Bone marrow (tissue), 2 donors: Measurements from ENCODE around the gene RORB.

ENCODE experiments used
- DNase-seq, 2 donors: peaks; one replicate each; lab custom pipeline; 2025; lab: John Stamatoyannopoulos, UW

The RORB gene

GRCh38 chr9:74496819-74497747, at the start of gene RORB:
Gene RORB (plus strand): TSS chr9:74497335. CDS start chr9:74497977, 642 bp downstream.
- DNase-seq, result no peak

GRCh38 chr9:74447451-74448193, 49.5 kb upstream of the RORB start:
- no peak for DNase-seq

DNA sequence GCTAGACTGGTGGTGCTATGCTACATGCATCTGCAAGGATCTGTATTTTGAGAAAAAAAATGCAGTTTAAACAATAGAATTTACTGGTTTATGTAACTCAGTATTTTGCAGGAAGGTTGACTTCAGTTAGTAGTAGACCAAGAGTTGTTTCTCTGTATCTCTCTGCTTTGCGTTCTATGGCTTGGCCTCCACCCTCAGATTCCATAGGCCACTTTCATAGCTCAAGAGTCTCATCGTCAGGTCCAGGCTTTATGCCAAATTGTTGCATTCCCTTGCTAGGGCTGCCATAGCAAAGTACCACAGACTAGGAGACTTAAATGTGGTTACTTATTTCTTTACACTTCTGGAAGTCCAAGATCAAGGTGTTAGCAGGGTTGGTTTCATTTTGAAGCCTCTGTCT, 48.1 kb upstream of the RORB start:
- DNase-seq, result no peak

GRCh38 chr9:74458832-74459231, 38.3 kb upstream of the RORB start:
- DNase-seq, result no peak

- DNase-seq, result no peak
Observed at GRCh38 chr9:74463825-74464224, 33.3 kb upstream of the RORB start.

DNA sequence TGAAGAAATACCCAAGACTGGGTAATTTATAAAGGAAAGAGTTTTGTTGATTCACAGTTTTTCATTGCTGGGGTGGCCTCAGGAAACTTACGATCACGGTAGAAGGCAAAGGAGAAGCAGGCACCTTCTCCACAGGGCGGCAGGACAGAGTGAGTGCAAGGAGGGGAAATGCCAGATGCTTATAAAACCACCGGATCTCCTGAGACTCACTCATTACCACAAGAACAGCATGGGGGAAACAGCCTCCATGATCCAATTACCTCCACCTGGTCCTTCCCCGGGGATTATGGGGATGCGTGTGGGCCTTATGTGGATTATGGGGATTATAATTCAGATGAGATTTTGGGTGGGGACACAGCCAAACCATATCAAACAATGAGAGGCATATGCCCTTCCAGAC, 18.5 kb upstream of the RORB start:
- DNase-seq, result no peak

DNA sequence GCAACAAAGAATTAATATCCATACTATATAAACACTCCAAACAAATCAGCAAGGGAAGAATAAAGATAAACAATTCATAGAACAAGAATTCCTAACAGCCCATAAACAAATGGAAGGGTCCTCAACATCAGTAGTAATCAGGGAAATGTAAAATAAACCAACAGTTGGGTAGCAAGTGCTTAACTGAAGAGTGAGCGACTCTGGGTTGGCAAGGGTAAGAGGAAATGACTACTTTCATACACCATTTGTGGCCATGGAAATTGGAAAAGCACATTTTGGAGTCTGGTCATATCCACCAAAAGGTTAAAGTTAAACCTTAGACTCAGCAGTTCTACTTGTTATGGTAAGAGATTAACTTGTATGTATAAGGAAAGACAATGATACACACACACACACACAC, 17.4 kb upstream of the RORB start:
- DNase-seq, result no peak

DNA sequence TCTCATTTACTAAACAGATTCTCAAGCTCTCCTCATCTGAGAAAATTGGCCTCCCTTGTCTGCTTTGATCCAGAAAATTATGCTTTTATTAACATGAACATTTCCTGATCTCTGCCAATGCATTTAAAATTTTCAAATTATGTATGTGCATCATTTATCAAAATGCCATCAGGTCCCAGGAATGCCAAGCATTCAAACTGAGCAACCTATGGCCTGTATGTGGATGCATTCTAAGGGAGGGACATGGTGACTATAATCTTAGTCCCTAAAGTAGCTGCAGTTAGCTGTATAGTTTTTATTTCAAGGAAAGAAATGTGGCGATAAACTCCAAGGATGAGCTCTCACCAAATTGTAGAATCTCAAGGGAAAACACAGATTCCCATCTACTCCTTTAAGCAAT, 9.7 kb upstream of the RORB start:
- no peak for DNase-seq

DNA sequence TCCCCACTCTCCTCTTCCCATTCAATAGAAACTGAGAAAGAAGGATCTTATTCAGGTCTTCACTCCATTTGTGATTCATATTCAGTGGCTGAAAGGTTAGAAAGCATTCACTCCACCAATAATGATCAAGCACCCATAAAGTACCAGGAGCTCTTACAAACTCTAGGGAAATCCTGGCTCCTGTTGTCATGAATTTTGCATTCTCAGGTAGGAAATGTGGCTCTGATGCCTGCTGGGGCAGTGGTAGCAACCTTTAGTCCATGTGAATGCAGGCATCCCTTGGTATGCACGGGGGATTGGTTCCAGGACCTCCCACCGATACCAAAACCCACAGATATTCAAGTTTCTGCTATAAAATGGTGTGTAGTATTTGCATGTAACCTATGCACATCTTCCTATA, 3.6 kb upstream of the RORB start:
- no peak for DNase-seq

DNA sequence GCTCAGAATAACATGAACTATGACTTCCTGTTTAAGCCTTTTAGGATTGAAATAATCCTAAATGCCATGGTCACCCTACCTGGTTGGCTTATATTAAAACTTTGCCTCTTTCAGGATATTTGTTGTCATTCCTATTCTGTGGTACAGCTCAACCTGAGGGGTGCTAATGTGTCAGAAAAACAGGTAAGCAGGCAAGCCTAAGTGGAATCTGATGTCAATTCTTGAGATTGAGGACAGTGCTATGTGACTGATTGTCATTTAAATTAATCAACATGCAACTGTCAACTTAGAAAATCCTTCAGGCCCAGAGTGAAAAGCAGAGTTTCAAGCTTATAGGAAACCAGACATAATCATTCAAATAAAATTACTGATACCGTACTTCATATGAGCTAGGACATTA, 2.6 kb upstream of the RORB start:
- no peak for DNase-seq

DNA sequence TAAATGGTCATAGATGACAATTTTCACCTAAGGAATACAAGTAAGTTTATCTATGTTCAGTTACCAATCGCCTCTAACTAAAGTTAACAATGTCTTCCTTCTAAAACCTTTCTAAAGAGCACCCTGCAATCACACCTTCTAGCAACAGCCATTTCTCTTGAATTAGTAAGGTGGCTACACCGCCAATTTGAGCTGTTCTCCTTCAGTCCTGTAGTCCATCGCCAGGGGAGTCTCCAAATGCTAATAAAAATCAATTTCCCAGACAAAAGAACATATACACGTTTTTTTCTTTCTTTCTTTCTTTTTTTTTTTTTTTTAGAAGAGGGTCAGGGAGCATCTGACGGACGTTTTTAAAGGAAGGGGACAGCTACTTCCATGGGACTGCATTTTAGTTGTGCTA, 729 bp upstream of the RORB start:
- DNase-seq, result no peak

DNA sequence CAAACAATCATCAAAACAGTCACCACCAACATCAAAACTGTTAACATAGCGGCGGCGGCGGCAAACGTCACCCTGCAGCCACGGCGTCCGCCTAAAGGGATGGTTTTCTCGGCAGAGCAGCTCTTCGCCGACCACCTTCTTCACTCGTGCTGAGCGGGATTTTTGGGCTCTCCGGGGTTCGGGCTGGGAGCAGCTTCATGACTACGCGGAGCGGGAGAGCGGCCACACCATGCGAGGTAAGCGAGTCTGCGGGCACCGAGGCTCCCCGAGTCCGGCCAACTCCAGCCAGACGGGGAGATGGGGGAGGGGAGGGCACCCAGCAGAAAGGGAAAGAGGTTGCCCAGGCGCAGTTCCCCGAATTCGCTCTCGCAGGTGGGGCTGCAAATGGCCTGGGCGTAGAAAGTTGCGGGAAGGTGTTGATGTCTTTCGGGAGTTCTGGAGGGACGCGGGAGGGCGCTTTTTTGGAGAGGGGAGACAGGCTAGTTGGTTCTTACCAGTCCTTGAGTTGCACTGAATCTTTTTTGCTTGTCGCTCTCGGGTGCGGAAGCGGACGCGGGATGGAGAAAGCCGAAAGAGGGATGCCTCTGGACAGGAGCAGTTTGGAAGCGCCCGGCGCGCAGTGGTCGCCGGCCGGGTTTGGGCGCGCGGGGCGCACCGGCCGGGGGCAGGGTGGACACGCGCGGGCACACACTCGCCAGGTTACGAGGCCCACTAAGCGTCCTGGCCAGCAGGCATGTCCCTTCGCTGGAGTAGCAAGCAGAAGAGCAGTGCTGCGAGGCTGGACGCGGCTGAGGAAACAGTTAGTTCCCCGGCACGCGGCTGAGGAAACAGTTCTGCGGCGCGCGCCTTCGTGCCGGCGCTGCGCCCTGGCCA, 849 bp downstream of the RORB start:
- DNase-seq, result no peak

DNA sequence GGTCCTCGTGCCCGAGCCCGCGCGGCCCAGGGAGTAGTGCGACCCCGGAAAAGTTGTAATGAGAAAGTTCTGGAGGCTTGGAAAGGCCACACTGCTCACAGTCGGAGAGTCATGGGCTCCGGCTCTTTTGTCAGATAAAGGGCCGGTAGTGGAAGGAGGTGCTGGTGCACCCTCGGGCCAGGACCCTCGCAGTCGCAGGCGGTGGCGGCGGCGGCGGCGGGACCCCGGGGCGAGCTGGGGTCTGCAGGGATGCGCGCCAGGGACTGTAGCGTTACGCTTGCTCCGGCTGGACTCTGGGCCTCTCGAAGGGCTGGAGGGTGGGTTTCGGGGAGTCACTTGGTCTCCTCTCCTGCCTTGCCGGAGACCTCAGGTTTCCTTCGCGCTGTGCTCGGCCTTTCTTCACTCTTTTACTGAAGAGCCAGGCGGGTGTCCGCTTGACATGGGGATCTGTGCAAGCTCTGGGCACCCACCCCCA, 1.5 kb downstream of the RORB start:
- DNase-seq, result no peak

GRCh38 chr9:74499111-74499601, 2.0 kb downstream of the RORB start:
- DNase-seq, result no peak

GRCh38 chr9:74499770-74500583, 2.8 kb downstream of the RORB start:
- DNase-seq, result no peak

- DNase-seq, result no peak
Observed at GRCh38 chr9:74500584-74500924, 3.4 kb downstream of the RORB start.

- no peak for DNase-seq
Observed at GRCh38 chr9:74501570-74501969, 4.4 kb downstream of the RORB start.

GRCh38 chr9:74503219-74503618, 6.1 kb downstream of the RORB start:
- DNase-seq, result no peak

GRCh38 chr9:74503666-74504065, 6.5 kb downstream of the RORB start:
- no peak for DNase-seq

DNA sequence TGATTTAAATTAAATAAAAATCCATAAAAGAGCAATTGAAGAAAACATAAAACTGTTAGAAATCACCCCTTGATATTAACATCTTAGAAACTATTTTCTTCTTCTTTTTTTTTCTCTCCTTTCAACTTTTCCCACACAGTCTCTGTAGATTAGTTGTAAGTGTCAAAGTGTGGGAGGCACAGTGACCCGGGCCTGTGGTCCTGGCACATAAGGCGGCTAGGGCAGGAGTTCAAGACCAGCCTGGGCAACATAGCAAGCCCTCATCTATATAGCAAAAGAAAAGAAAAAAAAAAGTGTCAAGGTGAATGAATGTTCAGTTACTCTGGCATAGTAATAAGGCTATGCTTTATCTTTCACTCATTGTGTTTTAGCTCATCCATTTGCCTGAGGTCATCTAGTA, 14.2 kb downstream of the RORB start:
- no peak for DNase-seq

GRCh38 chr9:74512416-74512815, 15.3 kb downstream of the RORB start:
- no peak for DNase-seq
